Measurements from ENCODE around the gene DYNLL1. TPM values are rescaled to one million over a fixed set of nuclear protein-coding genes. Genes with fewer than 3 reads are reported as not detected.
"Not testable (repeated sequence)": the region's sequence is repeated elsewhere in the genome, so short reads cannot be mapped to it uniquely, and the experiment has no call there.

Gene DYNLL1
- polyA plus RNA-seq, 1 experiment, result 358 TPM

GRCh38 chr12:120481022-120481767 is 14.7 kb upstream of the DYNLL1 start:
- DNase-seq (ENCODE audit: low read depth), result no peak
- no peak for TF ChIP-seq CTCF (IDR thresholded peaks at IDR 0.05; ENCODE audit: insufficient read depth, low read depth, low read length)
- no peak overlapping the region for H3K4me3 ChIP-seq (ENCODE audit: low read depth, low read length)
- POLR2A ChIA-PET, result interaction anchor here (0.6 kb wide), 1 partner anchor 16 kb away, joined by 6 read pairs; no protein-coding TSS in a partner anchor
- 0 out of 2 replicates have a peak, but pooled peaks cover 1% of the 10 kb centered on the region for H3K36me3 ChIP-seq (ENCODE audit: control insufficient read depth, insufficient read depth, low read length)
- H3K27me3 ChIP-seq (ENCODE audit: control insufficient read depth, insufficient read depth, low read length), result no peaks in the 10 kb centered on the region
- CTCF ChIA-PET, result interaction anchor here (1.3 kb wide), 1 partner anchor 11 kb away, joined by 5 read pairs; the partner anchor contains the start of gene SRSF9

- H3K27me3 ChIP-seq (ENCODE audit: control insufficient read depth, insufficient read depth, low read length), result no peaks in the 10 kb centered on the region
- no peak for DNase-seq (ENCODE audit: low read depth)
- H3K4me3 ChIP-seq (ENCODE audit: low read depth, low read length), result no peak overlapping the region
- no peak for TF ChIP-seq CTCF (IDR thresholded peaks at IDR 0.05; ENCODE audit: insufficient read depth, low read depth, low read length)
- ChIA-PET POLR2A (no interaction called here), CTCF (interaction anchor here (1.7 kb wide), 1 partner anchor 17 kb away, joined by 5 read pairs; no protein-coding TSS in a partner anchor)
- 0 out of 2 replicates have a peak, but pooled peaks cover 1% of the 10 kb centered on the region for H3K36me3 ChIP-seq (ENCODE audit: control insufficient read depth, insufficient read depth, low read length)
Measured at GRCh38 chr12:120483621-120484020, 12.3 kb upstream of the DYNLL1 start.

GRCh38 chr12:120485961-120486881 is 9.7 kb upstream of the DYNLL1 start:
- Histone ChIP-seq H3K36me3 (ENCODE audit: control insufficient read depth, insufficient read depth, low read length) (peaks cover 3% of the 10 kb centered on the region; the same call in 1 of the 2 replicates), H3K4me3 (ENCODE audit: low read depth, low read length) (no peak overlapping the region), H3K27me3 (ENCODE audit: control insufficient read depth, insufficient read depth, low read length) (no peaks in the 10 kb centered on the region)
- no peak for DNase-seq (ENCODE audit: low read depth)
- ChIA-PET POLR2A (no interaction called here), CTCF (no interaction called here)
- no peak for TF ChIP-seq CTCF (IDR thresholded peaks at IDR 0.05; ENCODE audit: insufficient read depth, low read depth, low read length)

GRCh38 chr12:120487552-120487951 is 8.4 kb upstream of the DYNLL1 start:
- H3K27me3 ChIP-seq (ENCODE audit: control insufficient read depth, insufficient read depth, low read length); DNase-seq (ENCODE audit: low read depth); H3K4me3 ChIP-seq (ENCODE audit: low read depth, low read length); H3K36me3 ChIP-seq (ENCODE audit: control insufficient read depth, insufficient read depth, low read length); POLR2A ChIA-PET; CTCF ChIA-PET: not testable (repeated sequence)

- no peak for DNase-seq (ENCODE audit: low read depth)
- no peak for TF ChIP-seq CTCF (IDR thresholded peaks at IDR 0.05; ENCODE audit: insufficient read depth, low read depth, low read length)
- Histone ChIP-seq H3K36me3 (ENCODE audit: control insufficient read depth, insufficient read depth, low read length) (peaks cover 4% of the 10 kb centered on the region), H3K4me3 (ENCODE audit: low read depth, low read length) (no peak overlapping the region), H3K27me3 (ENCODE audit: control insufficient read depth, insufficient read depth, low read length) (no peaks in the 10 kb centered on the region)
- ChIA-PET CTCF (interaction anchor here (0.9 to 3.7 kb wide), 3 partner anchors 12 to 48 kb away, joined by 3 to 13 read pairs (median 6); partner anchors contain the start of gene SRSF9), POLR2A (no interaction called here)
Measured at GRCh38 chr12:120488057-120488640, 7.8 kb upstream of the DYNLL1 start.

Data from BJ (cell line).